AG09309 (cell line): ENCODE measurements around the gene STX8.
A peak's percentile ranks its signal among the peaks of the same experiment; 100 is the strongest.

ENCODE experiments used
- DNase-seq: peaks from one replicate; pipeline ENCODE4 v3.0.0-alpha.2; 2010; ENCODE audit warnings: low read depth
- H3K4me3 ChIP-seq: 2 replicates; pipeline ENCODE4 v1.5.1; 2011; ENCODE audit warnings: mild to moderate bottlenecking, low read depth, low read length, moderate library complexity; ENCODE audit not compliant: control insufficient read depth
- TF ChIP-seq, protein P1 (sequence below): IDR thresholded peaks from 2 replicates; pipeline ENCODE4 v1.5.1; 2011; ENCODE audit warnings: mild to moderate bottlenecking, low read depth, low read length, inconsistent platforms; ENCODE audit not compliant: insufficient read depth, control insufficient read depth; ENCODE audit errors: missing control alignments

Gene STX8

DNA sequence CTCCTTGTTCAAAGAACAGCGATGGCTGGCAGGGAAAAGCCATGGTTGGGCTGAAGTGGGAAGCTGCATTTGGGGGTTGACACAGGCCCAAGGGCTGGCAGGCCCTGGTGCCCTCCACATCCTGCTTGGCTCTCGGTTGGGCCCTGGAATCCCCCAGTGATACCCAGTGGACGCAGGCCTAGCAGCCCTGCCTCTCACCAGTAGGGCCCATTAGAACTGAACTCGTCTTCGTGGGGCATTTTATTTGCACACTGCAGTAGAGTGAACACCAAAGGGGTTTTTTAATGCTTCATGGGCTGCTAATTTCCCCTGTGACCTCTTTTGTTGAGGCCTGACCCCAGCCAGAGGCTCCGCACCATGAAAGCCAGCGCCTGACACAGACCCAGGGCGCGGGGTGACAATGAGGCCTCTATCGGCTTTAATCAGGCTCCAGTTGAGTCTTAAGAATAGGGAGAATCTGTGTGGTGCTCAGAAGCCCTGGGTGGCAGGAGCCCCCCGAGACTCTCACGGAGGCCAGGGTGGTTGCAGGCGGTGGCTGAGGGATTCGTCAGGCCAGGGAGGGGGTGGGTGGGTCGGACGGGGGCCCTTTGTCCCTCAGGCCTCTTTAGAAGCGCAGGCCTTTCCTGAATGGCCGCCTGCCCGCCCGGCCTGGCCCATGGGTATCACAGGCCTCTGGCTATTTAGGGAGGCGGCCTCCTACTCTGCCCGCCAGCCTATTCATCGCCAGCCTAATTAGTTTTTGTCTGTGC is 355.0 kb downstream of the STX8 start:
- no peak for DNase-seq
- H3K4me3 ChIP-seq = no peak overlapping the region
- TF ChIP-seq, protein P1, sequence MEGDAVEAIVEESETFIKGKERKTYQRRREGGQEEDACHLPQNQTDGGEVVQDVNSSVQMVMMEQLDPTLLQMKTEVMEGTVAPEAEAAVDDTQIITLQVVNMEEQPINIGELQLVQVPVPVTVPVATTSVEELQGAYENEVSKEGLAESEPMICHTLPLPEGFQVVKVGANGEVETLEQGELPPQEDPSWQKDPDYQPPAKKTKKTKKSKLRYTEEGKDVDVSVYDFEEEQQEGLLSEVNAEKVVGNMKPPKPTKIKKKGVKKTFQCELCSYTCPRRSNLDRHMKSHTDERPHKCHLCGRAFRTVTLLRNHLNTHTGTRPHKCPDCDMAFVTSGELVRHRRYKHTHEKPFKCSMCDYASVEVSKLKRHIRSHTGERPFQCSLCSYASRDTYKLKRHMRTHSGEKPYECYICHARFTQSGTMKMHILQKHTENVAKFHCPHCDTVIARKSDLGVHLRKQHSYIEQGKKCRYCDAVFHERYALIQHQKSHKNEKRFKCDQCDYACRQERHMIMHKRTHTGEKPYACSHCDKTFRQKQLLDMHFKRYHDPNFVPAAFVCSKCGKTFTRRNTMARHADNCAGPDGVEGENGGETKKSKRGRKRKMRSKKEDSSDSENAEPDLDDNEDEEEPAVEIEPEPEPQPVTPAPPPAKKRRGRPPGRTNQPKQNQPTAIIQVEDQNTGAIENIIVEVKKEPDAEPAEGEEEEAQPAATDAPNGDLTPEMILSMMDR = no peak

DNA sequence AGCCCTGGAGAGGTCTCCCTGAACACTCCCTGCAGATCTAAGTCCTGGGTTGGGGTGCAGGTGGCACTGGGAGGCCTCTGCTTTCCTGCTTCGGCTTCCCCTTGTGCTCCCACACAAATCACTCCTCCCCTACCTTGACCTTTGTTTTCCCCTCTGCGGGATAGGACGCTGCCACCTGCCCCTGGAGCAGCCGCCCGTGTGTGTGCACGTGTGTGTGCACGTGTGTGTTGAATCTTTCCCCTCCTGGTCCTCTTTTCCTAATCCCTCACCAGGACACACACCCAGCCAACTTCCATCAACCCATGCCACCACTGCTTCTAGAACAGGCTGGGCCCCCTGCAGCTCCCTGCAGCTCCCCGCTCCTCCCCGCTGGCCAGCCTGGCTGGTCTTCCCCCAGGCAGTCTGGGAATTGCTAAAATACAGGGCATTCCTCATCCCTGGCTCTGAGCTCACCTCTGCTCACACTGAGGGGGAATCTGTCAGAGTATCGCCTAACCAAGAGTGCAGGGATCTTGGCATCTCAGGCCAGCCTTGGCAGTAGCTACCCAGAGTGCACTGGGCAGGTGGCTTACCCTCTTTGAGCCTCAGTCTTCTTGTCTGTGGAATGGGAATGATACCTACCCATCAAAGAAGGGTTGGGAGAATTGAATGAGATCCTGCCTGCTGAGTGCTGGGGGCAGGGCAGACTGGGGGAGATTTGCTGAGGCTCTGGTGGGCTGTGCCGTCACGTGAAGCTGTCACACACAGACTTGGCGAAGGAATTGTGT is 355.8 kb downstream of the STX8 start:
- TF ChIP-seq, protein P1 = no peak
- H3K4me3 ChIP-seq = no peak overlapping the region
- no peak for DNase-seq

DNA sequence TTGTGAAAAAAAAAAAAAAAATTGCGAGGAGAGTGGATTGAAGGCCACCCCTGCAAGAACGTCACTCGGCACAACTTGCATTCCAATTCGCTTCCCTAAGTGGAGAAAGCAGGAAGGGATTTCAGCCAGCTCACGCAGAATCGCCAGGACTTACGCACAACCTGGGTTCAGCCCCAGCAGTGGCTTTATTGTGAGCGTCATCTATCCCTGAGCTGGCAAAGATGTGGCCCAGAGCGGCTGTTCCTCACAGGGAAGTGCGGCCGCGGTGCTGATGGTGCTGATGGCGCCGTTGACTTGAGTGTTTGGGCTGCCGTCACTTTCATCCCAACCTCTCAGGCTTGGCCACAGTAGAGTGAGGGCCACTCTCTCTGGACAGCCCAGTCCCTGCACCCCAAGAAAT is 356.7 kb downstream of the STX8 start:
- DNase-seq = no peak
- H3K4me3 ChIP-seq = no peak overlapping the region
- TF ChIP-seq, protein P1 = no peak

DNA sequence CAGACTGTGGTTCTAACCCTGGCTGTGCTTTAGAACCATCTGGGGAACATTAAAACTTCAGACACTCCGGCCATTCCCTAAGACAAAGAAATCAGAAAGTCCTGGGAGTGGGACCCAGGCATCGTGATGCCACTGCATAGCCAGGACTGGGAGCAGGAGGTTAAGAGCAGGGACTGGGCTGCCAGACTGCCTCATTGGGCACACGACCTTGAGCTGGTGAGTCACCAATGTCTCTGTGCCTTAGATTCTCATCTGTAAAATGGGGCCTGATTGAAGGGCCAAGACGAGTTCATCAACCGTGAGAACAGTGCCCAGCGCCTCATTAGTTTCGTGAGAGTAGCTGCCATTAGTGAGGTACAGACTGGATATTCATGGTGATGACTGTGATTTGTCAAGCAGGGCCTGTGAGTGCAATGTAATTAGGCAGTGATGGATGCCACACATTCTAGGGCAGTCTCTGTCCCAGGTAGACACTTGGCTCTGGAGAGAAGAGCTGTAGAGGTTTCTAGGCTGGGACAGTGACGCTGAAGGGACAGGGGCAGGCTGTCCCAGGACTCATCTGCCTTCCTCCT is 357.5 kb downstream of the STX8 start:
- TF ChIP-seq, protein P1 = no peak
- no peak for DNase-seq
- H3K4me3 ChIP-seq = no peak overlapping the region

DNA sequence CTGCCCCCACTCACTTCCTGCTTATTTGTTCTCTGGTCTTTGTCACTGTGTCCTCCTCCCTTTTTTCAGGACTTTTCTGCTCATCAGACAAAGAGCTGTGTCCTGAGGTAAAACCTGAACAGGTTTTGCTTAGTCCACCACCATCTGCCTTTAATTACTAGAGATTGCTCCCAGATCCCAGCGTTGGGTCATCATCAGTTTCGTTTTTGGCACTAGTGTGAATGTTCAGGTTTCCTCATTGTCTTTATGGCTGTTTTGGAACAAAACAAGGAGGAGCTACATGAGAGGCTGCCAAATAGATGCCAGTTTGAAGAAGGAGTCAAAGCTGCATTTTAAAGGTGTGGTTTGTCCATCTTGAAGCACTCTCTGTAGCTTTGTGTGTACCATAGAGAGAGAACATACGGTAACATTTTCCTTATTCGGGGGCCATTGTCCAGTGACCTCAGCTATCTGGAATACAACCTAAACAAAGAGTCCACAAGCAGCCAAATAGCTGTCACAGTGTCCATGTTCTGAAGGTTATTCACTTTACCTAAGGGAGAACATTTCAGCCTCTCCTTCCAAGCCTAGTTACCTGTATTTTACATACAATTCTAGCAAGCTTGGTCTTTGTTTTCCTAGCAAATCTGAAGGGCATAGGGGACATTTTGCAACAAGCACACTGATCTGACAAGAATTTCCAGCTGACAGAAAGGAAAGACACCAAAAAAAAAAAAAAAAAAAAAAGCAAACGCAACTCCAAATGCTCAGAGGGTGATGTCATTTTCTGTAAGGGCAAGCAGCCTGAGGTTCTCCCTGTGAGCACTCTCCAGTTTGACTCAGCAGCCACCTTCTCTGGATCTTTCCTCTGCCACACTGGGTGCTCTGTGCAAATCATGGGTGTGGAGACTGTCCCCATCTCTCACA is 358.2 kb downstream of the STX8 start:
- peak; percentile 50 for DNase-seq
- TF ChIP-seq, protein P1 = no peak
- no peak overlapping the region for H3K4me3 ChIP-seq

DNA sequence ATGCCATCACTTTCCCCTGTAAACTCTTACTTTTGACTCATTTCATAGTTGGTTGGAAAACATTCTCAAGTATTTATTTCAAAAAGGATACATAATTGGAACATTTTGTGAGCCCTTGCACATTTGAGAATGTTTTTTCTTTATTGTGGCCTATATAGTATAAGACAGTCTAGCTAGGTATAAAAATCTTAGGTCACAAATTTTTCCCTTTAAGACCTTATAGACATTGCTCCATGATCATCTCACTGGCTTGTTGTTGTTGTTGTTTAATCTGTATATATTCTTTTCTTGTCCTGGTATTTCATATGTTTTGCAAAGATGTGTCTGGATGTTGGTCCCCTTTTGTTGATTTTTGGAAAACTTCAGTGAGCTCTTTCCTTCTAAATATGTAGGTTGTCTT is 360.2 kb downstream of the STX8 start:
- H3K4me3 ChIP-seq = no peak overlapping the region
- TF ChIP-seq, protein P1 = no peak
- DNase-seq = no peak
